Spleen (tissue), 7 donors: Measurements from ENCODE around the gene U2SURP.

ENCODE experiments used
- POLR2A ChIP-seq, 3 donors: fragments of 450-650 bp; IDR thresholded peaks; one replicate each; pipeline ENCODE4 v1.5.1; 2017; ENCODE audit warnings: antibody characterized with exemption in 3 of 3, mild to moderate bottlenecking in 1 of 3
- POLR2AphosphoS5 ChIP-seq, 3 donors: sonication (generic); formaldehyde crosslinking; IDR thresholded peaks; one replicate each; pipeline ENCODE4 v1.5.1; 2017; ENCODE audit warnings: antibody characterized with exemption in 3 of 3
- TF ChIP-seq, protein P1 (sequence below), 11 experiments: fragments of 200-600 bp in 7 of 11; fragments of 450-650 bp in 4 of 11; sonication (generic) in 4 of 11; IDR thresholded peaks in 8 of 11; conservative IDR thresholded peaks in 3 of 11; 1 replicate in 7 of 11; 2 replicates in 4 of 11; pipeline versions ENCODE4 v1.4.0 to v1.8.0; 2016 to 2021; ENCODE audit warnings: antibody characterized with exemption in 11 of 11, inconsistent platforms in 4 of 11, mild to moderate bottlenecking in 1 of 11
- donor health status: DM: no; HTN: no; CAD: no; lungs with moderate emphysema.
- donor health status: DM: no; HTN: no; CAD: no.
- donor health status: DM: no; HTN: no; CAD: no.

DNA sequence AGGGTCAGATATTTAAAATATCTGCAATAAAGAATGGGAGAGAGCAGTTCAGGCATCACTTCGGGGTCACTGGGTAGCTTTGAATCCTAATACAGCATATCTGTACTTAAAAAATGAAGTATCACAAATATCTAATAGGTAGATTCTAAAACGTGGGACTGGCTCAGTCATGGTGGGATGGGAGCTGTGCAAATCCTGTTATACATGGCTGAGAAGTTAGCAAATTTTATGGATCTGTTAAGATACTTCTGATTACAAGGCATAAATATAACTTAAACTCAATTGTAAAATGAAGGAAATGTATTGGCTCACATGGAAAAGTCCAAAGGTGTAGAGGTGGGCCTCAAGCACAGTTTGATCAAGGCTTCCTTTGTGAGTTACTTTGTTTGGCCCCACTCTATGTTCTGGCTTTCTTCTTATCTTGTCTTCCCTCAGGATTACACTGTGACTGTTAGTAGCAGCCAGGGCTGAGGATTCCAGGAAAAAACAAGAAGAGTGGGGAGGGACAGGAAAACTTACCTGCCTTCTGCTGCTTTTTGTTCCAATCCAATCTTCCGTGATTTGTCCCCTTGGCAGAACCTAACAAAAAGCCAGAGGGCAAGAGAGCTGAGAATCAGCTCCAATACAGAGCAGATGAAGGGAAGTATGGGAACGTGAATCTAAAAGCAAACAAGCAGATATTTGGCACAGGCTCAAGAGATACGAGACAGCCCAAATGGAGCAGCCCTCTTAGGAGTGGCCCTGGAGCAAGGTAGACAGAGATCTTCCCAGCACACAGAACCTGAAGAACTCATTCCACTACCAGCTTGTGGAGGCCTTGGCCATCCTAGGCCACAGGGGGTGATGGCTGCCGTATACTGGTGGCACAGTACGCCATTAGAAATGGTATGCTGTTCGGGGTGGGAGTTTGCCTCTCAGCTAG lies 48.8 kb upstream of the U2SURP start:
- TF ChIP-seq POLR2A (IDR thresholded peaks at IDR 0.05) (no peak), POLR2AphosphoS5 (IDR thresholded peaks at IDR 0.05) (no peak)
- TF ChIP-seq, protein P1, sequence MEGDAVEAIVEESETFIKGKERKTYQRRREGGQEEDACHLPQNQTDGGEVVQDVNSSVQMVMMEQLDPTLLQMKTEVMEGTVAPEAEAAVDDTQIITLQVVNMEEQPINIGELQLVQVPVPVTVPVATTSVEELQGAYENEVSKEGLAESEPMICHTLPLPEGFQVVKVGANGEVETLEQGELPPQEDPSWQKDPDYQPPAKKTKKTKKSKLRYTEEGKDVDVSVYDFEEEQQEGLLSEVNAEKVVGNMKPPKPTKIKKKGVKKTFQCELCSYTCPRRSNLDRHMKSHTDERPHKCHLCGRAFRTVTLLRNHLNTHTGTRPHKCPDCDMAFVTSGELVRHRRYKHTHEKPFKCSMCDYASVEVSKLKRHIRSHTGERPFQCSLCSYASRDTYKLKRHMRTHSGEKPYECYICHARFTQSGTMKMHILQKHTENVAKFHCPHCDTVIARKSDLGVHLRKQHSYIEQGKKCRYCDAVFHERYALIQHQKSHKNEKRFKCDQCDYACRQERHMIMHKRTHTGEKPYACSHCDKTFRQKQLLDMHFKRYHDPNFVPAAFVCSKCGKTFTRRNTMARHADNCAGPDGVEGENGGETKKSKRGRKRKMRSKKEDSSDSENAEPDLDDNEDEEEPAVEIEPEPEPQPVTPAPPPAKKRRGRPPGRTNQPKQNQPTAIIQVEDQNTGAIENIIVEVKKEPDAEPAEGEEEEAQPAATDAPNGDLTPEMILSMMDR (IDR thresholded peaks at IDR 0.05 in 8 of 11, conservative IDR thresholded peaks at IDR 0.05 in 3 of 11) = no peak
